KBM-7 (cell line): Measurements from ENCODE around the gene VNN1.

Source experiments
- DNase-seq: peaks from one replicate; pipeline ENCODE4 v3.0.0-alpha.2; 2015
- in situ Hi-C: fragments of 300-500 bp; cut with MboI; formaldehyde crosslinking; loops from 2 replicates; pipeline ENCODE4 v1.14.3; 2020; ENCODE audit warnings: low sequenced_read_pairs, low pct_unique_long_range_greater_than_20kb, mixed read lengths

The VNN1 gene, protein sequence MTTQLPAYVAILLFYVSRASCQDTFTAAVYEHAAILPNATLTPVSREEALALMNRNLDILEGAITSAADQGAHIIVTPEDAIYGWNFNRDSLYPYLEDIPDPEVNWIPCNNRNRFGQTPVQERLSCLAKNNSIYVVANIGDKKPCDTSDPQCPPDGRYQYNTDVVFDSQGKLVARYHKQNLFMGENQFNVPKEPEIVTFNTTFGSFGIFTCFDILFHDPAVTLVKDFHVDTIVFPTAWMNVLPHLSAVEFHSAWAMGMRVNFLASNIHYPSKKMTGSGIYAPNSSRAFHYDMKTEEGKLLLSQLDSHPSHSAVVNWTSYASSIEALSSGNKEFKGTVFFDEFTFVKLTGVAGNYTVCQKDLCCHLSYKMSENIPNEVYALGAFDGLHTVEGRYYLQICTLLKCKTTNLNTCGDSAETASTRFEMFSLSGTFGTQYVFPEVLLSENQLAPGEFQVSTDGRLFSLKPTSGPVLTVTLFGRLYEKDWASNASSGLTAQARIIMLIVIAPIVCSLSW

DNA sequence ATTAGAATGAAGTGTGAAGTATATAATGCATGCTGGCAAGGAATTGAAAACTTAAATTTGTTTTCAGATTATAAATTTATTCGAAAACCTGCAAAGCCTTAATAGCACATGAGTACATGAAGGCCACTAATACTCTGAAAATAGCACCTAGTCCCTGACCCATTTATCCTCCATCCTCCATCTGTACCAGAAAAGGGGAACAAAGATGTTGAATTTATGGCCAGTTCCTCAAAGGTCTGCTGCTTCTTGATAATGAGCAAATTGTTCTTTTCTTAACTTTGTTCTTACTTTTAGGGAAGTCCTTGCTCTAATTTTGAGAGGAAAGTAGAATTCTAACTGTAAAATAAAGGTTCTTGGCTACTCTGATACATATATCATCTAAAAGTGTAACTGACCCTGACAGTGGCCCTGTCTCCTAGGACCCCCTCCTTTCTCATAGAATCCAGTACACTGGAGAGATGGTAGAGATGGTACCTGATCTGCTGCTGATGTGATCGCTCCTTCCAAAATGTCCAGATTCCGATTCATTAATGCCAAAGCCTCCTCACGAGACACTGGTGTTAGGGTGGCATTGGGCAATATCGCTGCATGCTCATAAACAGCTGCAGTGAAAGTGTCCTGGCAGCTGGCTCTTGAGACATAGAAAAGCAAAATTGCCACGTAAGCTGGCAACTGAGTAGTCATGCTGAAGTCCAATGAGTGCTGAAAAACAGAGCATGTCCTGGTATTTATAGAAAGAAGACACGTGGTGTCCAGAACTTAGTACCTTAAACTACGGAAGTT, at the start of gene VNN1:
TSS of gene VNN1 (minus strand) at position 704 of the 783 bp plus-strand sequence. CDS start at position 684, 20 bp downstream.
- in situ Hi-C loops, result no loop called here
- DNase-seq, result peak; percentile 88

DNA sequence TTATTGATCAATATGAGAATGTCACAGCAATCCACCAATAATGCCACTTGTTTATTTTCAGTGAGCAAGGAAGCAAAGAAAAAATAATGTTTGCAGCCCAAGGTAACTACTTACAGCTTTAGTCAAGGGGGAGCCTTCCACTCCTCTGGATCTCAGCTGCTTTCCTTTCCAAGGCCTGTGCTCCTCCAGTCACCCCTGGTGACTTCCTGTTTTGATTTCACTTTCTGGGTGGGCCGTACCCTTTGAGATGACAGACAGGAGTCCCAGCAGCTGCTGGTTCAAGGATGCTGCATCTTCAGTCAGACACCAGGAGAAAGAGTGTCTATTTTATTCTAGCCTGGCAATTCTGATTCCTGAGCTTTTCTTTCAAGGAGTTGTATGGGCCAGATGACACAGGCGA, 49.4 kb upstream of the VNN1 start:
- DNase-seq, result peak; percentile 71
- in situ Hi-C loops, result no loop called here

DNA sequence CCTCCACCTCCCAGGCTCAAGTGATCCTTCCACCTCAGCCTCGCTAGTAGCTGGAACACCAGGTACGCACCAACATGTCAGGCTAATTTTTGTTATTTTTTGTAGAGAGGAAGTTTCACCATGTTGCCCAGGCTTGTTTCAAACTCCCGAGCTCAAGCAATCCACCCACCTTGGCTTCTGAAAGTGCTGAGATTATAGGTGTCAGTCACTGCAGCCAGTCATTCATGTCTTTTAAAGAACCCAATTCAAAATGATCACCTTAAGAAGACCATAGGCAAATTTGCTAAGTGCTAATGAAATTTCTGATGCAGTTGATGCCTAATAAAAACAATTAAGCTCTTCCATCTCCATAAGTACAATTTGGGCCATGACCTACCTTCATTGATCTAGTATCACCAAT, 46.4 kb upstream of the VNN1 start:
- DNase-seq, result no peak
- in situ Hi-C loops, result no loop called here

DNA sequence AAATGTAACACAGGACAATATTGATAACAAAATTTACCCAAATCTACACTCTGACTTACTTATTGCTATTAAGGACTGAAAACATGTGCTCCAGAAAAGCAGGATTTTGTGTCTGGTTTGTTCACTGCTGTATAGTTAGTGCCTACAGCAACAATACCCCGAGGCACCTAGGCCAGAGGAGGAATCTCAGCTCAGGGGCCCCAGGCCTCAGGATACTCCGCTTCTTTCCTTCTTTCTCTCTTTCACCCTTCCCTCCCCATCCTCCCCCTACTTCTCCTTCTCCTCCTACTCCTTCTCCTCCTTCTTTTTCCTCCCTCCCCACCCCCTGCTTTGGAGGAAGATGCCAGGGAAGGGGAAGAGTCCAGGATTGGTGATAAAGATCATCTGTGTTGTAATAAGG, 44.8 kb upstream of the VNN1 start:
- DNase-seq, result no peak
- in situ Hi-C loops, result no loop called here

DNA sequence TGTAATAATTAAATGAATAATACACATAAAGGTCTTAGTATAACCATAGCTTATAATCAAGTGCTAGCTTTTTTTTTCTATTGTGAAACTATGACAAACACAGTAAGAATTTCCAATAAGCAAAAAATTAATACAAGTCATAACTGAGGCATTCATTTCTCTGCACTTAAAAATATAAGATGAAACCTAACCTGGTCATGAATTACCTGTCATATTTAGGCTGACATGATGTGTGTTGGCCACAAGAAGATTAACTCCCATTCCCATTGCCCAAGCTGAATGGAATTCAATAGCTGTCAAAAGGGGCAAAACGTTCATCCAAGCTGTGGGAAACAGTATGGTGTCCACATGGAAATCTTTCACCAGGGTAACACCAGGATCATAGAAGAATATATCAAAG, 38.4 kb upstream of the VNN1 start:
- DNase-seq, result no peak
- in situ Hi-C loops, result no loop called here

DNA sequence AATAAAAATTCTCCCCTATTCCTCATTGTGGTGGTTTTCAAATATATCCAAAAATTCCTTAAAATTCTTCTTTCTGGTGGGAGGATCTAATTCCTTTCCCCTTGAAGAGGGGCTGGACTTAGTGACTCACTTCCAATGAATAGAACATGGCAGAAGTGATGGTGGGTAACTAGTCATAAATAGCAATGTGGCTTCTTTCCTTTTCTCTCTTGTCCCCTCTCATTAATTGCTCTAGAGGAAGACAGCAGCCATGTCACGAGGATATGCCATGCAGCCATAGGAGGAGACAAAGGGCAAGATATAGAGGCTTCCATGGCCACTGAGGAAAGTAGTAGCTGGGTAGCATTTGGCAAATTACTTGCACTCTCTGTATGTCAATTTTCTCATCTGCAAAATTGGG, 38.0 kb upstream of the VNN1 start:
- in situ Hi-C loops, result no loop called here
- DNase-seq, result no peak

DNA sequence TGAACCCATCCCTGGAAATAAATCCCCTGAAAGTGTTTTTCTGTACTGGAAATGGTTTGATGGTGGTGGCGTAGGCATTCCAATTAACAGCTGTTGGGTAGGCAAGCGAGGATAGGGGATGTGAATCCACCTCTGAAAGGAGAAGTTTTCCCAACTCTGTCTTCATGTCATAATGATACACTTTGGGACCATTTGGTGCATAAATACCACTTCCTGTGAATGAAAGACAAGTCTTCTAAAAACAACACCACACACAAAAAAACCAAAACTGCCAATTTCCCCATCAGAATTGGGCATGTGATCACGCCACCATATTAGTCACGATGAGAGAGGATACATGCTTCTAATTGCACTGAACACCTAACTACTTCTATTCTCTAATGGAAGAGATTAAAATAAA, 37.5 kb upstream of the VNN1 start:
- peak; percentile 42 for DNase-seq
- in situ Hi-C loops, result no loop called here

DNA sequence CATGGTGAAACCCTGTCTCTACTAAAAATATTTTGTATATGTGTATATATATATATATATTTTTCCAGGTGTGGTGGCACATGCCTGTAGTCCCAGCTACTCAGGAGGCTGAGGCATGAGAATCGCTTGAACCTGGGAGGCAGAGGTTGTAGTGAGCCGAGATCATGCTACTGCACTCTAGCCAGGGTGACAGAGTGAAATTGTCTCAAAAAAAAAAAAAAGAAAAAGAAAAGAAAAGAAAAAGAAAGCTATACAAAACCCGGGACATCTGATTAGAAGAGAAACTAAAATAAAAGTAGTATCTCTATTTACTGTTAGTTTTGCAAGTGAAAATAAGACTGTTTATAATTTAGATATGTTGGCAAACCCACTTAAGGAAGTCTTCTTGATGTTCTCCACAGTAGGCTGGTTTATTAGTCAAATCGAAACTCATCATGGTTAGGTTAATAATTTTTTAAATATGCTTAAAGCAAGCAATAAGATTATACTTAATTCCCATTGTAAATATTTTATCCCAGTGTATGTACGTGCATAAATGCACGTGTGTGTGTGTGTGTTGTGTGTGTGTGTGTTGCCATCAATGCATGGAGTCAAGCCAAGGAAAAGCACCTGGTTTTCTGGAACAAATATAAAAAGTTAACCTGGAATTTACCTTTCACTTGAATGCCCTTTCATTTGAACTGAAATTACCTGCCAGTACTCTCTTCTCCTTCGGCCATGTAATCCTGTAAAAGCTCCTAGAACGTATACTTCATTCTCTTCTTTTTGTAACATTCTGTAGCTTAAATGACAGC, 36.8 kb upstream of the VNN1 start:
- in situ Hi-C loops, result no loop called here
- DNase-seq, result no peak

DNA sequence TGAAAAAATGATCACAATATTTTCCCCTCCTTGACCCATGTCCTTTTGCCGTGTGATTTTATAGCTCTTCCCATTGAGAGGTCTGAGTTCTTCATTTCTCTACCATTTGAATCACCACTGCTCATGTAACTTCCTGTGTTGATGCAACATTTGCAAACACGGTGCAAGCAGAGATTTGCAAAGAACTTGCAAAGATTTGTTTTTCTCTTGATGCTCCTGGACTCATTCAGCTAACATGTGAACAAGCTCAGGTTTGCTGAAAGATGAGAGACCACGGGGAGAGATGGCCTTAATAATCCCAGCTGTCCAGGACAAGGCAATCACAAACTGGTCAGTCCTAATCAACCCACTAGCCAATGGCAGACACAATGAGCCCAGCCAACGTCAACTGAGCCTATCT, 35.3 kb upstream of the VNN1 start:
- no peak for DNase-seq
- in situ Hi-C loops, result no loop called here

DNA sequence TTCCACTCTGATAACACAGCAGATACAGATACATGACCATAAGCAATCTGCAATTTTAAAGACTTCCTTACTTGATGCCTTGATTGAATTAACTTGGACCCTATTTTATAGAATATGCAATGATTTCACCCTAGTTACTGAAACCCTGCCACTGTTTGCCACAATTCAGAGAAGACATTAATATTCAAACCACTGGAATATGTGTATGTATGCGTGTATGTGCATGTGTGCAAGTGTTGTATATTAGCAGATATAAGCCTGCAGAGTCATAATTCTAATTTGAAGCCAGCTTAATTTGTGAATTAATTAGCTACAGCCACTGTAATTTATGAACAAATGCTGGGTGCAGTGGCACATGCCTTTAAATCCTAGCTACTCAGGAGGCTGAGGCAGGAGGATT, 34.6 kb upstream of the VNN1 start:
- no peak for DNase-seq
- in situ Hi-C loops, result no loop called here

DNA sequence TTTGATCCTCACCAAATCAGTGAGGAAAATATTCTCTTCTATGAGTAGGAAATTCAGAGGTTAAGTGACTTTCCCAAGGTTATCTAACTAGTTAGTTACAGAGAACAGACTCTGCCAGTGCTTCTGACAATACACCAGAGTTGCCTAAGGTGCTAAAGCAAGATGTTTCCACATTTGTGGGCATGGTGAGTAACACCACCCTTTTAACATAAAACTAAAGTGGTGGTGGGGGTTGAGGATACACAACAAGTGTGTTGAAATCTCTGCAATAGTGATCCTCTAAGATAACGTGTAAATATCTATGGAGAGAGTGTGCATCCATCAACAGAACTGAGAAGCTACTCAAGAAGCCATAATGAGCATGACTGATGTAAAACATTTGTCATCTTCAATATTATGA, 32.2 kb upstream of the VNN1 start:
- in situ Hi-C loops, result no loop called here
- no peak for DNase-seq

DNA sequence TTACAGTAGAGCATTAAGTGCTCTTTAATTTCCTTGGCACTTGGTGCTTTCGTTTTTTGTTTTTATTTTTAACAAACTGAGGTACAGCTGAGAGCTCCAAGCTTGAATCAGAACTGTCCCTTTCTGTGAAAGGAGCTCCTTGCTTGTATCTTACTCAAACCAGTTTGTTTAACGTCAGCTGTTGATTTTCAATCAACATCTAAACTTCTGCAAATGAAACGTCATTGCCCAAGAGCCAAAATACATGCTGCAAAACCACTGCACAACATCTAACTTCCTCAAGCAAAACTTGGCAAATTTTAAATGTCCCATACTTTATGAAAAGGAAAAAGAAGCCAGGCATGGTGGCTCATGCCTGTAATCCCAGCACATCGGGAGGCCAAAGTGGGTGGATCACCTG, 28.6 kb upstream of the VNN1 start:
- in situ Hi-C loops, result no loop called here
- no peak for DNase-seq

DNA sequence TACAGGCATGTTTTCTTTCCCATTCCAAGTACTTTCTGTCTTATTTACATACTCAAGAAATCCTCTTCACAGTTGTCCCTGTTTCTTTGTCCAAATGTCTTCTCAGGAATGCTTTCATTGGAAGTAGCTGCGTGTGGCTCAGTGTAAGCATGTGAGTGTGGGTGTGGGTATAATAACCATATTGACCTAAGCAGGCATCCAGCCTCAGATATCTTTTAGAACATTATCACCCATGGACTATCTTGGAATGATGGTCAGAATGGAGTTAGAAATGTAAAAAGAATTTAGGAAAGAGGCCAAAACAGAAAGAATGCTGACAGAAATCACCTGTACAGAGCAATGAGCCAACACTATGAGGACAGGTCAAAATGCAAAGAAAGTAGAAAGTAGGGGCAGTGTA, 27.4 kb upstream of the VNN1 start:
- in situ Hi-C loops, result no loop called here
- DNase-seq, result no peak

DNA sequence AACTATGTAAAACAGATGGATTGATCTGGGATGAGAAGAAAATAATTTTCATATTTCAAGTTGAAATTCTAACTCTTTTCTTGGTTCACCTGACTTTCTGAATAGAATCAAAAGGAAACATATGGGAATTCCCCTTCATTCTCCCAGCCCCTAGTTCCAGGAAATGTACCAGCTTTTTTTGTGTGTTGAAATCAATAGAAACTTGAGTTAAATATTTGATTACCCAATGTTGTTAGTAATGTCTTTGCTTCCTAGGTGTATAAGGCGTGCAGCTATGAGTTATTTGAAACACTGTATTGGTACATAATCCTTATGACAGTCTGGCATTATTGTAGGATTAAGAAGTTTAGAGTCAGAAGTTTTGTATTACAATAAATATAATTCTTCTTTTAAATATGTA, 22.4 kb upstream of the VNN1 start:
- in situ Hi-C loops, result no loop called here
- no peak for DNase-seq

DNA sequence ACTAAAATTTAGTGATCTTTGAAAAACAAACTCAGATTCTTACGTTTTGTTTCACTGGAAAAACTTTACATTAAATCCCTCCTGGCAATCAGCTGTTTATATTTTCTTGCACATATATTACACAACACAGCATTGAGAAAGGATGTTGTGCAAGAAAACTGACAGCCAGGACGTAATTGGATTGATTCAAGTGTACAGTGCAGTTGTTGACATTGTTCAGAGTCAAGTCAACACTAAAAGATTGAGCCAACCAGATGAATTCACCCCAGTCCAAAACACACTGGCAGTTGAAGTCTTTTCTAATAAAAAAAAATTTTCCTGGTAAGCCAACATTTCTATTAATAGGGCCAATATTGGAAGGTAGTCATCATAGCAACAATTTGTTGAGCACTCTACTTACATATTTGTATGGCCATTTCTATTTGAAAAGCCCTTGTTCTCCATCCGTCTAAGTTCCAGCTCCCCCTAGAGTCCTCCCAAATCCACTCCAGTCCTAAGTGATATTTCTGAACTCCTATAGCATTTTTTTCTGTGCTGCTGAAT, 20.9 kb upstream of the VNN1 start:
- DNase-seq, result peak; percentile 55
- in situ Hi-C loops, result no loop called here

DNA sequence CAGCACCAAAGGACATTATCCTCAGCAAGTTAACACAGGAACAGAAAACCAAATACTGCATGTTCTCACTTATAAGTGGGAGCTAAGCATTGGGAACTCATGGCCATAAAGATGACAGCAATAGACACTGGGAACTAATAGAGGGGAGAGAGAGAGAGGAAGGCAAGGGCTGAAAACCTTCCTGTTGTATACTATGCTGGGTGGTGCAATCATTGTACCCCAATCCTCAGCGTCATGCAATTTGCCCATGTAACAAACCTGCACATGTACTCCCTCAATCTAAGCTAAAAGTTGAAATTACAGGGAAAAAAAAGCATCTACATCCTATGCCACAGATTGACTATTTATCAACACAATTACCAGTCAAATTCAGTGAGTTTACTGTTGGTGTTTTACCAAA, 20.0 kb upstream of the VNN1 start:
- DNase-seq, result no peak
- in situ Hi-C loops, result no loop called here

DNA sequence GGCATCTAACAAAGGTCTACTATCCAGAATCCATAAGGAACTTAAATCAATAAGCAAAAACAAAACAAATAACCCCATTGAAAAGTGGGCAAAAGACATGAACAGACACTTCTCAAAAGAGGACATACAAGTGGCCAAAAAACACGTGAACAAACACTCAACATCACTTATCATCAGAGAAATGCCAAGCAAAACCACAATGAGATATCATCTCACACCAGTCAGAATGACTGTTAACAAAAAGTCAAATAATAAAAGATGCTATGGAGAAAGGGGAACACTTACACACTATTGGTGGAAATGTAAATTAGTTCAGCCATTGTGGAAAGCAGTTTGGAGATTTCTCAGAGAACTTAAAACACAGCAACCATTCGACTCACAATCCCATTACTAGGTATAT, 19.4 kb upstream of the VNN1 start:
- DNase-seq, result peak; percentile 43
- in situ Hi-C loops, result no loop called here

DNA sequence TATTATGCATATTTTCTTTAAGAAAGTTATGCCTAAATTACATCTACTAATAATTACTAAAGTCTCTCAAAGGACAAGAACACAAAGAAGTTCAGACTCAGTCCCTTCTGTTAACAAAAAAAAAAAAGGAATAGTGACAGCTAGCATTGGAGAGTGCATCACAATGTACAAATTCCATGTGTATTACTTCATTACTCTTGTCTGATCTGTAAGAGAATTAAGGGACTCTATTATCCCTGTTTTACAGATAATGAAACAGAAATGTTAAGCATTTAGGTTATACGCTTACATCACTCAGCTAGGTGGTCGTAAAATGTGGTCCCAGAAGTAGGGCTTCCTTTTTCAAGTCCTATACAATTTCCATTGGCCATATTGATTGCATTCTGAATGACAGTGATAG, 17.2 kb upstream of the VNN1 start:
- no peak for DNase-seq
- in situ Hi-C loops, result no loop called here

DNA sequence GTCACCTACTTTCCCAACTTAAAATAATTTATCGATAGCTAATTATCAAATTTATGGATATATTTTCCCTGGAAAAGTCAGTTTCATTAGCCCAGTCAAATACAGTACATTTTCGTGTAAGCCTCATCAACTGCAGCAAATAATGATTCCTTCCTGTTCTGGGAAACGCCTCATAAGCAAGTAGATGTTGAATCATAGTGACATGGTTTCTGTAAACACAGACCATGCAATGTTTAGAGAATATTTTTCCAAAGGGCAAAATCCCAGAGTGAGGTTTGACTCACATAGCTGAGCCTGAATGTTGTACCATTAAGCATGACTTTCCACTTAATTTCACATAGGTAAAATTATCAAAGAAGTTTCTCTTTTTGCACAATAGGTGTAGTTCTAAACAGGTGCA, 16.7 kb upstream of the VNN1 start:
- in situ Hi-C loops, result no loop called here
- DNase-seq, result no peak
